ENCODE data around the gene P2RY8. TPM values are rescaled to one million over a fixed set of nuclear protein-coding genes. Genes with fewer than 3 reads are reported as not detected.
A peak's percentile ranks its signal among the peaks of the same experiment; 100 is the strongest.
"Not testable (repeated sequence)": the region's sequence is repeated elsewhere in the genome, so short reads cannot be mapped to it uniquely, and the experiment has no call there.

Gene P2RY8
- total and polyA plus RNA-seq, 4 experiments from 2014 or later = 194 to 261 (median 195) TPM

- peaks cover 46 to 57% of the 10 kb centered on the region in 2 donors for H3K36me3 Mint-ChIP-seq
- Histone ChIP-seq H3K27ac (ENCODE audit: low read depth, low read length) (no peak overlapping the region), H3K4me3 (ENCODE audit: low read length in 2 of 2) (no peak overlapping the region), H3K27me3 (ENCODE audit: insufficient read depth, low read length) (no peaks in the 10 kb centered on the region), H3K4me1 (ENCODE audit: insufficient read depth, low read length) (peaks cover 11% of the 10 kb centered on the region), H3K36me3 (ENCODE audit: insufficient read depth, low read length) (peaks cover 46% of the 10 kb centered on the region), H3K9me3 (ENCODE audit: control insufficient read depth in 1 of 2, low read length in 2 of 2) (no peaks in the 10 kb centered on the region)
- H3K27ac Mint-ChIP-seq = peak overlapping the region; percentile 48 to 92 (median 87)
- CTCF ChIA-PET (ENCODE audit: partially characterized antibody) = no interaction called here
- peak overlapping the region in 3 of 8 donors; percentile 8 to 36 (median 21) for H3K4me3 Mint-ChIP-seq
- POLR2A ChIA-PET (ENCODE audit: partially characterized antibody) = no interaction called here
- intact Hi-C loops (cut with micrococcal nuclease) = loop anchor here (1.0 to 2.0 kb wide), 3 partner anchors 29 to 89 kb away; partner anchors contain the start of gene P2RY8
- no peaks in the 10 kb centered on the region for H3K27me3 Mint-ChIP-seq
- H3K4me1 Mint-ChIP-seq = peaks cover 16 to 45% (median 32%) of the 10 kb centered on the region in 4 donors
- peak; percentile 55 to 74 (median 71) for DNase-seq
- H3K9me3 Mint-ChIP-seq = peaks cover 0 to 10% (median 3%) of the 10 kb centered on the region in 8 donors
Measured at GRCh38 chrX:1491851-1492349, 45.1 kb downstream of the P2RY8 start.

GRCh38 chrX:1491248-1491647 lies 45.7 kb downstream of the P2RY8 start:
- H3K27me3 ChIP-seq (ENCODE audit: insufficient read depth, low read length); H3K4me3 ChIP-seq (ENCODE audit: low read length in 2 of 2); H3K9me3 ChIP-seq (ENCODE audit: control insufficient read depth in 1 of 2, low read length in 2 of 2); CTCF ChIA-PET (ENCODE audit: partially characterized antibody); H3K27me3 Mint-ChIP-seq; H3K27ac ChIP-seq (ENCODE audit: low read depth, low read length); intact Hi-C loops (cut with micrococcal nuclease); DNase-seq; POLR2A ChIA-PET (ENCODE audit: partially characterized antibody); H3K4me3 Mint-ChIP-seq: not testable (repeated sequence)
- peaks cover 0 to 10% (median 3%) of the 10 kb centered on the region in 8 donors for H3K9me3 Mint-ChIP-seq
- peaks cover 50% of the 10 kb centered on the region for H3K36me3 ChIP-seq (ENCODE audit: insufficient read depth, low read length)
- peak overlapping the region in 4 of 7 donors; percentile 87 to 91 (median 90) for H3K27ac Mint-ChIP-seq
- peaks cover 14 to 42% (median 29%) of the 10 kb centered on the region in 4 donors for H3K4me1 Mint-ChIP-seq
- peaks cover 14% of the 10 kb centered on the region for H3K4me1 ChIP-seq (ENCODE audit: insufficient read depth, low read length)
- peaks cover 52 to 60% of the 10 kb centered on the region in 2 donors for H3K36me3 Mint-ChIP-seq

- H3K27me3 Mint-ChIP-seq; H3K4me3 Mint-ChIP-seq; POLR2A ChIA-PET (ENCODE audit: partially characterized antibody); H3K9me3 ChIP-seq (ENCODE audit: control insufficient read depth in 1 of 2, low read length in 2 of 2); H3K4me3 ChIP-seq (ENCODE audit: low read length in 2 of 2); CTCF ChIA-PET (ENCODE audit: partially characterized antibody); H3K27me3 ChIP-seq (ENCODE audit: insufficient read depth, low read length); intact Hi-C loops (cut with micrococcal nuclease); DNase-seq; H3K27ac ChIP-seq (ENCODE audit: low read depth, low read length): not testable (repeated sequence)
- Histone ChIP-seq H3K4me1 (ENCODE audit: insufficient read depth, low read length) (peaks cover 14% of the 10 kb centered on the region), H3K36me3 (ENCODE audit: insufficient read depth, low read length) (peaks cover 52% of the 10 kb centered on the region)
- peak overlapping the region in 1 of 7 donors; percentile 91 for H3K27ac Mint-ChIP-seq
- H3K36me3 Mint-ChIP-seq = peaks cover 56 to 59% of the 10 kb centered on the region in 2 donors
- peaks cover 11 to 40% (median 26%) of the 10 kb centered on the region in 4 donors for H3K4me1 Mint-ChIP-seq
- H3K9me3 Mint-ChIP-seq = peaks cover 0 to 10% (median 3%) of the 10 kb centered on the region in 8 donors
Measured at GRCh38 chrX:1490723-1491122, 46.3 kb downstream of the P2RY8 start.

GRCh38 chrX:1489354-1489753 lies 47.6 kb downstream of the P2RY8 start:
- Mint-ChIP-seq H3K27ac (peak overlapping the region in 6 of 7 donors; percentile 8 to 81 (median 36)), H3K4me1 (peaks cover 11 to 35% (median 22%) of the 10 kb centered on the region in 4 donors), H3K36me3 (peaks cover 50 to 56% of the 10 kb centered on the region in 2 donors), H3K9me3 (peaks cover 0 to 10% (median 3%) of the 10 kb centered on the region in 8 donors)
- intact Hi-C loops (cut with micrococcal nuclease); H3K27ac ChIP-seq (ENCODE audit: low read depth, low read length); H3K9me3 ChIP-seq (ENCODE audit: control insufficient read depth in 1 of 2, low read length in 2 of 2); DNase-seq; H3K4me3 ChIP-seq (ENCODE audit: low read length in 2 of 2); POLR2A ChIA-PET (ENCODE audit: partially characterized antibody); H3K27me3 Mint-ChIP-seq; H3K27me3 ChIP-seq (ENCODE audit: insufficient read depth, low read length); H3K4me3 Mint-ChIP-seq; CTCF ChIA-PET (ENCODE audit: partially characterized antibody): not testable (repeated sequence)
- Histone ChIP-seq H3K36me3 (ENCODE audit: insufficient read depth, low read length) (peaks cover 52% of the 10 kb centered on the region), H3K4me1 (ENCODE audit: insufficient read depth, low read length) (peaks cover 15% of the 10 kb centered on the region)

- H3K36me3 Mint-ChIP-seq = peaks cover 53 to 61% of the 10 kb centered on the region in 2 donors
- H3K9me3 ChIP-seq (ENCODE audit: control insufficient read depth in 1 of 2, low read length in 2 of 2) = no peaks in the 10 kb centered on the region
- H3K27ac ChIP-seq (ENCODE audit: low read depth, low read length) = no peak overlapping the region
- no peaks in the 10 kb centered on the region for H3K27me3 ChIP-seq (ENCODE audit: insufficient read depth, low read length)
- DNase-seq = no peak
- no peak overlapping the region for H3K4me3 ChIP-seq (ENCODE audit: low read length in 2 of 2)
- H3K4me1 Mint-ChIP-seq = peaks cover 13 to 35% (median 26%) of the 10 kb centered on the region in 4 donors
- peaks cover 18% of the 10 kb centered on the region for H3K4me1 ChIP-seq (ENCODE audit: insufficient read depth, low read length)
- intact Hi-C loops (cut with micrococcal nuclease) = no loop called here
- peak overlapping the region in 1 of 8 donors; percentile 21 for H3K4me3 Mint-ChIP-seq
- H3K9me3 Mint-ChIP-seq = peaks cover 0 to 10% (median 3%) of the 10 kb centered on the region in 8 donors
- POLR2A ChIA-PET (ENCODE audit: partially characterized antibody) = no interaction called here
- peak overlapping the region in 6 of 7 donors; percentile 35 to 81 (median 67) for H3K27ac Mint-ChIP-seq
- no peaks in the 10 kb centered on the region for H3K27me3 Mint-ChIP-seq
- CTCF ChIA-PET (ENCODE audit: partially characterized antibody) = no interaction called here
- H3K36me3 ChIP-seq (ENCODE audit: insufficient read depth, low read length) = peaks cover 52% of the 10 kb centered on the region
Measured at GRCh38 chrX:1488745-1489144, 48.2 kb downstream of the P2RY8 start.

- H3K27me3 ChIP-seq (ENCODE audit: insufficient read depth, low read length) = no peaks in the 10 kb centered on the region
- peaks cover 56 to 57% of the 10 kb centered on the region in 2 donors for H3K36me3 Mint-ChIP-seq
- H3K27ac Mint-ChIP-seq = peak overlapping the region in 6 of 7 donors; percentile 68 to 83 (median 78)
- H3K27ac ChIP-seq (ENCODE audit: low read depth, low read length) = no peak overlapping the region
- ChIA-PET CTCF (ENCODE audit: partially characterized antibody) (no interaction called here), POLR2A (ENCODE audit: partially characterized antibody) (no interaction called here)
- H3K4me3 Mint-ChIP-seq = no peak overlapping the region
- H3K9me3 ChIP-seq (ENCODE audit: control insufficient read depth in 1 of 2, low read length in 2 of 2) = no peaks in the 10 kb centered on the region
- peaks cover 0 to 10% (median 3%) of the 10 kb centered on the region in 8 donors for H3K9me3 Mint-ChIP-seq
- peaks cover 52% of the 10 kb centered on the region for H3K36me3 ChIP-seq (ENCODE audit: insufficient read depth, low read length)
- no peak overlapping the region for H3K4me3 ChIP-seq (ENCODE audit: low read length in 2 of 2)
- no peak for DNase-seq
- intact Hi-C loops (cut with micrococcal nuclease) = no loop called here
- peaks cover 19% of the 10 kb centered on the region for H3K4me1 ChIP-seq (ENCODE audit: insufficient read depth, low read length)
- H3K4me1 Mint-ChIP-seq = peaks cover 10 to 33% (median 24%) of the 10 kb centered on the region in 4 donors
- H3K27me3 Mint-ChIP-seq = no peaks in the 10 kb centered on the region
Measured at GRCh38 chrX:1488141-1488540, 48.8 kb downstream of the P2RY8 start.

- Mint-ChIP-seq H3K36me3 (peaks cover 54 to 56% of the 10 kb centered on the region in 2 donors), H3K4me3 (no peak overlapping the region)
- H3K27ac ChIP-seq (ENCODE audit: low read depth, low read length) = no peak overlapping the region
Measured at GRCh38 chrX:1487401-1487800, 49.6 kb downstream of the P2RY8 start.

More at GRCh38 chrX:1487401-1487800, 49.6 kb downstream of the P2RY8 start:
- H3K27ac Mint-ChIP-seq = peak overlapping the region in 6 of 7 donors; percentile 59 to 84 (median 74)
- Histone ChIP-seq H3K4me1 (ENCODE audit: insufficient read depth, low read length) (peaks cover 23% of the 10 kb centered on the region), H3K4me3 (ENCODE audit: low read length in 2 of 2) (no peak overlapping the region), H3K9me3 (ENCODE audit: control insufficient read depth in 1 of 2, low read length in 2 of 2) (no peaks in the 10 kb centered on the region), H3K27me3 (ENCODE audit: insufficient read depth, low read length) (no peaks in the 10 kb centered on the region), H3K36me3 (ENCODE audit: insufficient read depth, low read length) (peaks cover 48% of the 10 kb centered on the region)
- H3K27me3 Mint-ChIP-seq = no peaks in the 10 kb centered on the region
- intact Hi-C loops (cut with micrococcal nuclease) = no loop called here
- POLR2A ChIA-PET (ENCODE audit: partially characterized antibody) = no interaction called here
- CTCF ChIA-PET (ENCODE audit: partially characterized antibody) = no interaction called here
- peaks cover 0 to 10% (median 3%) of the 10 kb centered on the region in 8 donors for H3K9me3 Mint-ChIP-seq
- H3K4me1 Mint-ChIP-seq = peaks cover 12 to 35% (median 22%) of the 10 kb centered on the region in 4 donors
- no peak for DNase-seq

Data from CD4-positive, alpha-beta memory T cell (primary cell).